Occipital lobe (tissue), 2 donors: Measurements from ENCODE around the gene MGAT4A. TPM values are rescaled to one million over a fixed set of nuclear protein-coding genes. Genes with fewer than 3 reads are reported as not detected.
"Not testable (repeated sequence)": the region's sequence is repeated elsewhere in the genome, so short reads cannot be mapped to it uniquely, and the experiment has no call there.

Experiments used
- DNase-seq: peaks from one replicate; lab custom pipeline; 2025; lab: John Stamatoyannopoulos, UW
- total RNA-seq: library from RNA; depleted of rRNA; stranded (reverse); fragments of >200 nt; gene quantifications from one replicate; pipeline ENCODE4 v1.2.3, GENCODE V29; 2014

MGAT4A gene
- total RNA-seq, 1 donor from 2014 or later: 40.7 TPM

- DNase-seq: not testable (repeated sequence)
These were observed 71.5 kb downstream of the MGAT4A start for GRCh38 chr2:98659491-98659840.

- DNase-seq: no peak
These were observed 72.0 kb downstream of the MGAT4A start for GRCh38 chr2:98658816-98659490.

- DNase-seq: no peak
These were observed 74.1 kb downstream of the MGAT4A start for GRCh38 chr2:98656800-98657199.

- DNase-seq: no peak
These were observed 76.0 kb downstream of the MGAT4A start for GRCh38 chr2:98654699-98655495.

GRCh38 chr2:98650998-98651397 is 79.9 kb downstream of the MGAT4A start:
- DNase-seq: no peak

GRCh38 chr2:98649992-98650375 is 80.9 kb downstream of the MGAT4A start:
- DNase-seq: no peak

GRCh38 chr2:98649135-98649991 is 81.6 kb downstream of the MGAT4A start:
- DNase-seq: peak; percentile 57

GRCh38 chr2:98648451-98648850 is 82.5 kb downstream of the MGAT4A start:
- no peak for DNase-seq

- no peak for DNase-seq
These were observed 83.3 kb downstream of the MGAT4A start for GRCh38 chr2:98647636-98648035.

- DNase-seq: no peak
These were observed 87.3 kb downstream of the MGAT4A start for GRCh38 chr2:98643496-98644100.

- no peak for DNase-seq
These were observed 93.4 kb downstream of the MGAT4A start for GRCh38 chr2:98637401-98638147.

- DNase-seq: no peak
These were observed 96.4 kb downstream of the MGAT4A start for GRCh38 chr2:98634406-98635092.

GRCh38 chr2:98632351-98632750 is 98.6 kb downstream of the MGAT4A start:
- no peak for DNase-seq

- no peak for DNase-seq
These were observed 107.3 kb downstream of the MGAT4A start for GRCh38 chr2:98623657-98624056.

GRCh38 chr2:98617149-98617548 is 113.8 kb downstream of the MGAT4A start:
- DNase-seq: no peak

GRCh38 chr2:98615481-98615880 is 115.5 kb downstream of the MGAT4A start:
- DNase-seq: no peak

- DNase-seq: no peak
These were observed 116.8 kb downstream of the MGAT4A start for GRCh38 chr2:98614024-98614739.

GRCh38 chr2:98608962-98609604 is 121.8 kb downstream of the MGAT4A start:
- DNase-seq: no peak
